ENCODE measurements around the gene TOMM20L. TPM values are rescaled to one million over a fixed set of nuclear protein-coding genes. Genes with fewer than 3 reads are reported as not detected.

Gene TOMM20L
- total and polyA plus RNA-seq, 3 donors from 2014 or later = 9.8 to 33.1 (median 22.7) TPM

- no peaks in the 10 kb centered on the region for H3K27me3 ChIP-seq
- H3K4me3 ChIP-seq = no peak overlapping the region
- H3K27ac ChIP-seq = no peak overlapping the region
- TF ChIP-seq POLR2A (IDR thresholded peaks at IDR 0.05) = no peak
- TF ChIP-seq CTCF (IDR thresholded peaks at IDR 0.05) = no peak
- no peaks in the 10 kb centered on the region for H3K36me3 ChIP-seq (ENCODE audit: low read depth, missing control alignments)
- H3K9me3 ChIP-seq = no peaks in the 10 kb centered on the region
- H3K4me1 ChIP-seq = peaks cover 4% of the 10 kb centered on the region
- no peak for DNase-seq
- intact Hi-C loops (cut with DNase I; ENCODE audit: low total_unique reads) = no loop called here
- WGBS, 2 donors = 88 to 93% methylated on average over 2 of the region's 2 CpGs
Measured at GRCh38 chr14:58390830-58391229, 4.9 kb upstream of the TOMM20L start.

- 19 to 38% methylated on average over 5 to 10 of the region's 10 CpGs for WGBS, 2 donors
- DNase-seq = no peak
- TF ChIP-seq CTCF (IDR thresholded peaks at IDR 0.05) (no peak), POLR2A (IDR thresholded peaks at IDR 0.05) (no peak)
- Histone ChIP-seq H3K27ac (peak overlapping the region; percentile 77 to 83), H3K4me3 (peak overlapping the region; percentile 65 to 69), H3K36me3 (ENCODE audit: low read depth, missing control alignments) (no peaks in the 10 kb centered on the region), H3K27me3 (no peaks in the 10 kb centered on the region), H3K4me1 (peaks cover 9% of the 10 kb centered on the region), H3K9me3 (no peaks in the 10 kb centered on the region)
- intact Hi-C loops (cut with DNase I; ENCODE audit: low total_unique reads) = no loop called here
Measured at GRCh38 chr14:58395562-58395811, 243 bp upstream of the TOMM20L start.

GRCh38 chr14:58397156-58397555, 1.4 kb downstream of the TOMM20L start:
- Histone ChIP-seq H3K9me3 (no peaks in the 10 kb centered on the region), H3K36me3 (ENCODE audit: low read depth, missing control alignments) (no peaks in the 10 kb centered on the region), H3K4me3 (no peak overlapping the region), H3K27me3 (no peaks in the 10 kb centered on the region), H3K4me1 (peaks cover 9% of the 10 kb centered on the region), H3K27ac (no peak overlapping the region)
- no peak for DNase-seq
- no peak for TF ChIP-seq CTCF (IDR thresholded peaks at IDR 0.05)
- TF ChIP-seq POLR2A (IDR thresholded peaks at IDR 0.05) = no peak
- WGBS, 2 donors = 73 to 79% methylated on average over 6 of the region's 6 CpGs
- intact Hi-C loops (cut with DNase I; ENCODE audit: low total_unique reads) = no loop called here

GRCh38 chr14:58398495-58398894, 2.8 kb downstream of the TOMM20L start:
- H3K27me3 ChIP-seq = no peaks in the 10 kb centered on the region
- TF ChIP-seq POLR2A (IDR thresholded peaks at IDR 0.05) (no peak), CTCF (IDR thresholded peaks at IDR 0.05) (no peak)
- H3K4me3 ChIP-seq = no peak overlapping the region
- intact Hi-C loops (cut with DNase I; ENCODE audit: low total_unique reads) = no loop called here
- H3K36me3 ChIP-seq (ENCODE audit: low read depth, missing control alignments) = no peaks in the 10 kb centered on the region
- H3K9me3 ChIP-seq = no peaks in the 10 kb centered on the region
- H3K27ac ChIP-seq = no peak overlapping the region
- peaks cover 9% of the 10 kb centered on the region for H3K4me1 ChIP-seq
- no peak for DNase-seq

GRCh38 chr14:58398895-58399294, 3.2 kb downstream of the TOMM20L start:
- Histone ChIP-seq H3K4me1 (peaks cover 9% of the 10 kb centered on the region), H3K4me3 (no peak overlapping the region), H3K27me3 (no peaks in the 10 kb centered on the region), H3K27ac (no peak overlapping the region), H3K9me3 (no peaks in the 10 kb centered on the region), H3K36me3 (ENCODE audit: low read depth, missing control alignments) (no peaks in the 10 kb centered on the region)
- no peak for DNase-seq
- intact Hi-C loops (cut with DNase I; ENCODE audit: low total_unique reads) = no loop called here
- WGBS, 2 donors = 76 to 94% methylated on average over 3 of the region's 3 CpGs
- TF ChIP-seq CTCF (IDR thresholded peaks at IDR 0.05) (no peak), POLR2A (IDR thresholded peaks at IDR 0.05) (no peak)

All from testis (tissue), 3 donors.